Measurements from ENCODE around the gene GALC.

GALC gene

DNA sequence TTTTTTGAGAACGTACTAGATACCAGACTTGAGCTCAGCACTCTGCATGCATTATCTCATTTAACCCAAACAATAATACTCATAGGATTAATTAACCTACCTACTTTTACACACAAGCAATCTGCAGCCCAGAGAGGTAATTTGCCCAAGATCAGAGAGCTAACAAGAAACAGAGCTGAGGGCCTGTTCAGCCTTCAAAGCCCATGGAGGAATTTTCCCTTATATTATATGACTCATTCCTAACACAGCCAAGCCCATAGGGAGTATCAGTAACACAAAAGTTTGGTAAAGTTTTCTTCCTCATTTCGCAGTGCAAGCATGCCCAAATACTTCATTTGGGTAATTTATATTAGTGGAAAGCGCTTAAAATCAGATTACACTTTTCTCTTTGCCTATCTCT, 94.7 kb downstream of the GALC start:
- TF ChIP-seq, protein P1, sequence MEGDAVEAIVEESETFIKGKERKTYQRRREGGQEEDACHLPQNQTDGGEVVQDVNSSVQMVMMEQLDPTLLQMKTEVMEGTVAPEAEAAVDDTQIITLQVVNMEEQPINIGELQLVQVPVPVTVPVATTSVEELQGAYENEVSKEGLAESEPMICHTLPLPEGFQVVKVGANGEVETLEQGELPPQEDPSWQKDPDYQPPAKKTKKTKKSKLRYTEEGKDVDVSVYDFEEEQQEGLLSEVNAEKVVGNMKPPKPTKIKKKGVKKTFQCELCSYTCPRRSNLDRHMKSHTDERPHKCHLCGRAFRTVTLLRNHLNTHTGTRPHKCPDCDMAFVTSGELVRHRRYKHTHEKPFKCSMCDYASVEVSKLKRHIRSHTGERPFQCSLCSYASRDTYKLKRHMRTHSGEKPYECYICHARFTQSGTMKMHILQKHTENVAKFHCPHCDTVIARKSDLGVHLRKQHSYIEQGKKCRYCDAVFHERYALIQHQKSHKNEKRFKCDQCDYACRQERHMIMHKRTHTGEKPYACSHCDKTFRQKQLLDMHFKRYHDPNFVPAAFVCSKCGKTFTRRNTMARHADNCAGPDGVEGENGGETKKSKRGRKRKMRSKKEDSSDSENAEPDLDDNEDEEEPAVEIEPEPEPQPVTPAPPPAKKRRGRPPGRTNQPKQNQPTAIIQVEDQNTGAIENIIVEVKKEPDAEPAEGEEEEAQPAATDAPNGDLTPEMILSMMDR (IDR thresholded peaks at IDR 0.05; ENCODE audit: unreplicated experiment in 3 of 3), result no peak
- peak overlapping the region in 2 of 3 experiments; percentile 16 to 62 for H3K27ac Mint-ChIP-seq
- H3K4me3 Mint-ChIP-seq, result no peak overlapping the region
- peaks cover 42% of the 10 kb centered on the region for H3K4me1 Mint-ChIP-seq
- no peaks in the 10 kb centered on the region for H3K36me3 Mint-ChIP-seq (ENCODE audit: low read depth)
- H3K27me3 Mint-ChIP-seq (ENCODE audit: low read depth), result no peaks in the 10 kb centered on the region
- H3K9me3 Mint-ChIP-seq, result no peaks in the 10 kb centered on the region

DNA sequence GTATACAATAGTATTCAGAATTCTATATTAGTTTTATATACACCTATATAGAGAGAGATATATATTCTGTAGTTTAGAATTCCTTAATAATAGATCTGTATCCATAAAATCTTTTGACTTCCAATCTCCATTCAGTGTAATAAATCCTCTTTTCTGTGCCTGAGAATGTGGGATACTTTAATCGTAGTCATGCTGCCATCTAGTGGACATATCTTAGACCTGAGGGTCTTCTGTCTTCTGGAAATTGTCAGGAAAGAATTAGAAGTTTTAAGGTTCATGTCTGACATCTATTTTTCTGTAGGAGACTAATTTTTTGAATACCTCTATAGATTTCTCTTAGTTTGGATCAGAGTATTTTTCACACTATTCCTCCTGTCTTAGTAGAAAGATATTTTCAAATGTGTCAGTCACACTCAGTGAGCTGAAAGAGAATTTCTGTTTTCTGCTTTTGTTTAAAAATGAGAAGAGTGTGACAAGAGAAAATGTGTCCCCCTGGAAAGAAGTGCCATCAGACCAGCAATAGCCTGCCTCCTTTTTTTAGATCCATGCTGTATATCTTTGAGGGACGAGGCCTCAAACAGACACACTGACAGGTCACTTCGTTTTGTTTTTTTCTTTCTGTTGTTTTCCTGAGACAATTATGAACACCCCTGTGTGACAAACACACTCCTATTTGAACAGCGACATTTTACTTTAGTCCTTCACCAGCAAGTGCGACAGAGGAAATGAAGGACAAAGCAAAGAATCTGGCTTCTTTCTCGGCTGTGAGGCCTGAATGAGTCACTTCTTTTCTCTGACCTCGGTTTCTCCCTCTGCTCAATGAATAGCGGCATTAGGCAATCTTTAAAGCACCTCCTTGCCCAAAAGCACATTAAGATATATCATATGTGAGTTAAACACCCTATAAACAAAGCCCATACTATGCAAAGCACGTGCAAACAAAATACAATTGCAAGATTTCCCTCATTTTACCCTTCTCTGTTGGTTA, 96.3 kb downstream of the GALC start:
- Mint-ChIP-seq H3K9me3 (no peaks in the 10 kb centered on the region), H3K4me3 (no peak overlapping the region), H3K4me1 (peaks cover 42% of the 10 kb centered on the region), H3K27ac (peak overlapping the region; percentile 1 to 59 (median 35)), H3K27me3 (ENCODE audit: low read depth) (no peaks in the 10 kb centered on the region), H3K36me3 (ENCODE audit: low read depth) (no peaks in the 10 kb centered on the region)
- TF ChIP-seq, protein P1 (IDR thresholded peaks at IDR 0.05; ENCODE audit: unreplicated experiment in 3 of 3), result peak; percentile 76 to 83 (median 80)

DNA sequence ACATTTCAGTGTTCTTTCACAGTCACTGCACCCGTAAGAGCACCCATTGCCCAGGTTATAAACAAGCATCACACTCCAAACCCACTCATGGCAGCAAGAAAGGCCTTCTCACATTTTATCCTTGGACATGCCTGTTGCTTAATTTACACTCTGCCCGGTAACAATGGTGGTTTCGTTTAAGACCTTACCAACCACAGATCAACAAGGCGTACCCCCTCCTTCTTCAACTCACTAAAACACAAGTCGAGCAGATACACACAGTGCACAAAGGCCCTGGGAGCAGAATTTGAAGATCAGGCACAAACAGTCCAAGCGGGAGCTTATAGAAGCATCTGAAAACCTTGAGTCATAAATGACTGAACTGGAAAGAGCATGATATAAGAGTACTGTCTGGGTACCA, 98.1 kb downstream of the GALC start:
- TF ChIP-seq, protein P1 (IDR thresholded peaks at IDR 0.05; ENCODE audit: unreplicated experiment in 3 of 3), result no peak
- Mint-ChIP-seq H3K27ac (peak overlapping the region in 2 of 3 experiments; percentile 35 to 59), H3K36me3 (ENCODE audit: low read depth) (no peaks in the 10 kb centered on the region), H3K9me3 (no peaks in the 10 kb centered on the region), H3K4me3 (no peak overlapping the region), H3K27me3 (ENCODE audit: low read depth) (no peaks in the 10 kb centered on the region), H3K4me1 (peaks cover 42% of the 10 kb centered on the region)

DNA sequence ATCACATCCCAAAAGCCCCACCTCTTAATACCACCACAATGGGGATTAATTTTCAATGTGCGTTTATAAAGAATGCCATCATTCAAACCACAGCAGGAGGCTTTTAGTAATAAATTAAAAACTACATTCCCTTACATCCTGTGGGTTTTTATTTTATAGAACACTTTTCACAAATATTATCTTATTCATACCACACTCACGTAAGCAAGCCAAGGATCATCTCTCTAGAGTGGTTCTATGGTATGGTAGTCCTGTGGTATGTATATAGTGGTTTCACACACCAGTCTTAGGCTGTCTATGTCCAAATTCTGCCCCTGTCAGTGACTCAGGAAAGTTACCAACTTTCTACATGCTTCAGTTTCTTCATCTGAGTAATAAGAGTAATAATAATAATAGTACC, 100.2 kb downstream of the GALC start:
- Mint-ChIP-seq H3K9me3 (no peaks in the 10 kb centered on the region), H3K4me3 (no peak overlapping the region), H3K36me3 (ENCODE audit: low read depth) (no peaks in the 10 kb centered on the region), H3K27ac (no peak overlapping the region), H3K27me3 (ENCODE audit: low read depth) (peaks cover 3% of the 10 kb centered on the region), H3K4me1 (peaks cover 31% of the 10 kb centered on the region)
- TF ChIP-seq, protein P1 (IDR thresholded peaks at IDR 0.05; ENCODE audit: unreplicated experiment in 3 of 3), result no peak

DNA sequence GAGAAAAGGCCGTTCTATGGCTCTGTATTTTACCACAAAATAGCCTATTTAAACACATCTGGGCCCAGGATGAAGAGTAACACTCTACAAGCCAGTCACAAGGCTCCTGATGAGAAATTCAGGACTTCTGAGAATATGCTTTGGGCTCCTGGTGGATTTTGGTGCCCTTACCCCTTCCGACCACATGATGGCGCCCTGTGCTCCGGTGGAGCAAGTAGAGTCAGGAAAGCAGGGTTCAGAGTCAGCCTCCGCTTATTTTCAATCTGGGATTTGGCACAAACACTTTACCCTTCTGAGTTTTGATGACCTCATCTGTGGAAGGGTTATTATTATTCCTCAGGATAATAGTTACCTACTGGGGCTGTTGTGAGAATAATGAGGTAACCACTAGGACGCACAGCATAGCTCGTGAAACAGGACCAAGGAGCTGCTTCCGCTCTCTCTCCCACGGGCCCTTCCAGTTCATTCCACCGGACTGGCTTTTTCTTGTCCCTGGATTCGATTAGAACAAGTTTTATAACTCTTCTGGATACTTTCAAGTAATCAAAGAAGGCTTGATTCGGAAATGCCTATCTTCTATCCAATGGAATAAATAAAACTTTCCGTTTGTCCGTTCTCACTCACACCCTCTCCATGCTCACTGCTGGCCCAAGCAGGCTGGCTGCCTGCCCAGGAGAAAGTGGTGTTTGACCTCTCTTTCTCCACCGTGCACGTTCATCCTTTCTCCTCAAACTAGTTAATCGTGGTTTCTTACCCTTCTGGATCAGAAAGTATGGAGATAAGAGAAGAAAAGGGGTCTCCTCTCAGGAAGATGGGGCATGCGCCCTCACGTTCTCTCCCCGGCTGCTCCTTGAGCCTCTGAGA, 104.6 kb downstream of the GALC start:
- H3K27ac Mint-ChIP-seq, result peak overlapping the region in 1 of 3 experiments; percentile 9
- H3K9me3 Mint-ChIP-seq, result no peaks in the 10 kb centered on the region
- peaks cover 3% of the 10 kb centered on the region for H3K27me3 Mint-ChIP-seq (ENCODE audit: low read depth)
- TF ChIP-seq, protein P1 (IDR thresholded peaks at IDR 0.05; ENCODE audit: unreplicated experiment in 3 of 3), result peak in 1 of 3 experiments; percentile 19
- peaks cover 10% of the 10 kb centered on the region for H3K4me1 Mint-ChIP-seq
- no peaks in the 10 kb centered on the region for H3K36me3 Mint-ChIP-seq (ENCODE audit: low read depth)
- H3K4me3 Mint-ChIP-seq, result no peak overlapping the region

Data from nephron (organoid).